ENCODE measurements around the gene TIMM13.
"Not testable (repeated sequence)": the region's sequence is repeated elsewhere in the genome, so short reads cannot be mapped to it uniquely, and the experiment has no call there.

DNA sequence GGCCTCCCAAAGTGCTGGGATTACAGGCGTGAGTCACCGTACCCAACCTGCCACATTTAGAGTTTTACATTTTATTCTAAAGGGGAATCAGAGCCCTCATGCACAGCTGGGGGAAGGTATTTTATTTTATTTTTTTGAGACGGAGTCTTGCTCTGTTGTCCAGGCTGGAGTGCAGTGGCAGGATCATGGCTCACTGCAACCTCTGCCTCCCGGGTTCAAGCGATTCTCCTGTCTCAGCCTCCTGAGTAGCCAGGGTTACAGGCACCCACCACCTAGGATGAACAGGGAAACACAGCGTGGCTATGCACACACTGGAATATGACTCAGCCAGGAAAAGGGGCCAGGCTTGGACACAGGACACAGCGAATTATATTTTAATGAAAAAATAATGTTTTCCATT, 30.2 kb downstream of the TIMM13 start:
- TF ChIP-seq, protein P1, sequence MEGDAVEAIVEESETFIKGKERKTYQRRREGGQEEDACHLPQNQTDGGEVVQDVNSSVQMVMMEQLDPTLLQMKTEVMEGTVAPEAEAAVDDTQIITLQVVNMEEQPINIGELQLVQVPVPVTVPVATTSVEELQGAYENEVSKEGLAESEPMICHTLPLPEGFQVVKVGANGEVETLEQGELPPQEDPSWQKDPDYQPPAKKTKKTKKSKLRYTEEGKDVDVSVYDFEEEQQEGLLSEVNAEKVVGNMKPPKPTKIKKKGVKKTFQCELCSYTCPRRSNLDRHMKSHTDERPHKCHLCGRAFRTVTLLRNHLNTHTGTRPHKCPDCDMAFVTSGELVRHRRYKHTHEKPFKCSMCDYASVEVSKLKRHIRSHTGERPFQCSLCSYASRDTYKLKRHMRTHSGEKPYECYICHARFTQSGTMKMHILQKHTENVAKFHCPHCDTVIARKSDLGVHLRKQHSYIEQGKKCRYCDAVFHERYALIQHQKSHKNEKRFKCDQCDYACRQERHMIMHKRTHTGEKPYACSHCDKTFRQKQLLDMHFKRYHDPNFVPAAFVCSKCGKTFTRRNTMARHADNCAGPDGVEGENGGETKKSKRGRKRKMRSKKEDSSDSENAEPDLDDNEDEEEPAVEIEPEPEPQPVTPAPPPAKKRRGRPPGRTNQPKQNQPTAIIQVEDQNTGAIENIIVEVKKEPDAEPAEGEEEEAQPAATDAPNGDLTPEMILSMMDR (IDR thresholded peaks at IDR 0.05; ENCODE audit: insufficient read depth, low read length, poor library complexity, severe bottlenecking), result not testable (repeated sequence)
- TF ChIP-seq EZH2phosphoT487 (conservative IDR thresholded peaks at IDR 0.05; ENCODE audit: low read length), result not testable (repeated sequence)

Data from SU-DHL-6 (cell line).